Measurements from ENCODE around the gene CACNA1C. TPM values are rescaled to one million over a fixed set of nuclear protein-coding genes. Genes with fewer than 3 reads are reported as not detected.

The CACNA1C gene
- total RNA-seq, 3 donors from 2014 or later: 2.6 to 11.8 (median 9.5) TPM

- TF ChIP-seq POLR2A (IDR thresholded peaks at IDR 0.05) (no peak), POLR2AphosphoS5 (IDR thresholded peaks at IDR 0.05) (no peak), CTCF (IDR thresholded peaks at IDR 0.05) (no peak)
- H3K36me3 ChIP-seq: no peaks in the 10 kb centered on the region
- DNase-seq (ENCODE audit: low spot score in 2 of 2): no peak
- peak overlapping the region in 1 of 2 donors; percentile 32 for H3K27ac ChIP-seq
- H3K4me3 ChIP-seq: no peak overlapping the region
- no peaks in the 10 kb centered on the region for H3K27me3 ChIP-seq
- peaks cover 0 to 9% of the 10 kb centered on the region in 2 donors for H3K4me1 ChIP-seq
- intact Hi-C loops (cut with DNase I; ENCODE audit: low total_unique reads): no loop called here
- no peaks in the 10 kb centered on the region for H3K9me3 ChIP-seq
Observed at GRCh38 chr12:2185751-2186341, 133.1 kb downstream of the CACNA1C start.

DNA sequence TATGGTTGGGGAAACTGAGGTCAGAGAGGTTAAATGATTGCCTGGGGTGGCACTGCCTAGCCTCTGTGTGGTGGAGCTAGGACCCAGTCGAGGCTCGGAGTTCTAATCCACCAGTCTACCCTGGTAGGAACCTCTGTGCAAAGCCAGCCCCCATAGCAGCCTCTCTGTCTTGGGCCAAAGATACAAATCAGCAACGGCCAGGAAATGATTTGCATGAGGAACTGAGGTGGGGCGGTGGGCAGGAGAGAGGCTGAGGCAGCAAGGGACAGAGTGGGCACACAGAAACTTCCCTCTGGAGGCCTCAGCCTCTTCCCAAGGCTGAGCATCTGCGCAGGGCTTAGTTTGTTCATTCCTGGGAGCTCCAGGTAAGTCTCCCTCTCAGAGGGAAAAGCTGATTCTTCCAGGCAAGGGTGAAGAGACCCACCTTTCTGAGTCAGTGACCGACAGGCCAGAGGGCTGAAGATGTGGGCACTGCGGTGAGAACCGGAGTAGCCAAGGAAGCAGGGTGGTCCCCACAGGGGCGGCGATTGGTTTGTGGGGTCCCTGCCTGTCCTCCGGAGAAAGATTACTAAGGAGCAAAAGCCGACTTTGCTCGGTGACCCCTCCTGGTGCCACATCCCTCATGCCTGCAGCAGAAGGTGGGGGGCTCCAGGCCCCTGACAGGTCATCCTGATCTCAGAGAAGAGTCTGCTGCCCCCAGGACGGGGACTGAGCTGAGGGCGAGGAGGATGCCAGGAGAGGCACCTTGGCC, 134.6 kb downstream of the CACNA1C start:
- DNase-seq (ENCODE audit: low spot score in 2 of 2): no peak
- TF ChIP-seq CTCF (IDR thresholded peaks at IDR 0.05): no peak
- no peak for TF ChIP-seq POLR2AphosphoS5 (IDR thresholded peaks at IDR 0.05)
- TF ChIP-seq POLR2A (IDR thresholded peaks at IDR 0.05): no peak
- Histone ChIP-seq H3K9me3 (no peaks in the 10 kb centered on the region), H3K4me3 (no peak overlapping the region), H3K4me1 (peaks cover 0 to 9% of the 10 kb centered on the region in 2 donors), H3K36me3 (no peaks in the 10 kb centered on the region), H3K27ac (no peak overlapping the region), H3K27me3 (no peaks in the 10 kb centered on the region)
- intact Hi-C loops (cut with DNase I; ENCODE audit: low total_unique reads): no loop called here

GRCh38 chr12:2190085-2190484, 137.3 kb downstream of the CACNA1C start:
- H3K36me3 ChIP-seq: no peaks in the 10 kb centered on the region
- no peaks in the 10 kb centered on the region for H3K4me1 ChIP-seq
- H3K9me3 ChIP-seq: no peaks in the 10 kb centered on the region
- H3K4me3 ChIP-seq: no peak overlapping the region
- no peaks in the 10 kb centered on the region for H3K27me3 ChIP-seq
- no peak overlapping the region for H3K27ac ChIP-seq
- intact Hi-C loops (cut with DNase I; ENCODE audit: low total_unique reads): no loop called here
- TF ChIP-seq POLR2A (IDR thresholded peaks at IDR 0.05) (no peak), POLR2AphosphoS5 (IDR thresholded peaks at IDR 0.05) (no peak), CTCF (IDR thresholded peaks at IDR 0.05) (no peak)
- no peak for DNase-seq (ENCODE audit: low spot score in 2 of 2)

- no peaks in the 10 kb centered on the region for H3K9me3 ChIP-seq
- H3K4me1 ChIP-seq: no peaks in the 10 kb centered on the region
- H3K4me3 ChIP-seq: no peak overlapping the region
- intact Hi-C loops (cut with DNase I; ENCODE audit: low total_unique reads): no loop called here
- no peaks in the 10 kb centered on the region for H3K36me3 ChIP-seq
- no peak for DNase-seq (ENCODE audit: low spot score in 2 of 2)
- no peak for TF ChIP-seq POLR2AphosphoS5 (IDR thresholded peaks at IDR 0.05)
- TF ChIP-seq POLR2A (IDR thresholded peaks at IDR 0.05): no peak
- TF ChIP-seq CTCF (IDR thresholded peaks at IDR 0.05): no peak
- no peaks in the 10 kb centered on the region for H3K27me3 ChIP-seq
- H3K27ac ChIP-seq: no peak overlapping the region
Observed at GRCh38 chr12:2190896-2191533, 138.2 kb downstream of the CACNA1C start.
